Measurements from ENCODE around the gene CAMK2N2.
A peak's percentile ranks its signal among the peaks of the same experiment; 100 is the strongest.
"Not testable (repeated sequence)": the region's sequence is repeated elsewhere in the genome, so short reads cannot be mapped to it uniquely, and the experiment has no call there.

The CAMK2N2 gene

DNA sequence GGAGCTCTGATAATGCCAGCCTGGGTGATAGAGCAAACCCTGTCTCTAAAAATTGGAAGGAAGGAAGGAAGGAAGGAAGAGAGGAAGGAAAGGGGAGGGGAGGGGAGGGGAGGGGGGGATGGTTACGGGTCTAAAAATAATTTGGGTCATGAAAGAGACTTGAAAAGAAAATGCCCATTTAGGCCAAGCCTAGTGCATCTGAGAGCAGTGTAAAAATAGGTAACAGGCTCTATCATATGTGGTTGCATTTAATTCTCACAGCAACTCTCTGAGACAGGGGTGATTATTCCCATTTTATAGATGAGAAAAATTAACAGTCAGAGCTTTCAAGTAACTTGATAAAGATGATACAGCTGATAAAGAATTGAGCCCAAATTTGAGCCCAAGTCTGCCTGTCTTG lies 10.9 kb upstream of the CAMK2N2 start:
- DNase-seq (ENCODE audit: low read depth), result no peak

DNA sequence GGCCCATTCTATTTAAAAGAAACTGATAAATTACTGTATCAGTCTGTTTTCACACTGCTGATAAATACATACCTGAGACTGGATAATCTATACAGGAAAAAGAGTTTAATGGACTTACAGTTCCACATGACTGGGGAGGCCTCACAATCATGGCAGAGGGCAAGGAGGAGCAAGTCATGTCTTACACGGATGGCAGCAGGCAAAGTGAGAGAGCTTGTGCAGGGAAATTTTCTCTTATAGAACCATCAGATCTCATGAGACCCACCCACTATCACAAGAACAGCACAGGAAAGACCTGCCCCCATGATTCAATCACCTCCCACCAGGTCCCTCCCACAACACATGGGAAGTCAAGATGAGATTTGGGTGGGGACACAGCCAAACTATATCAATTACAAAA lies 5.9 kb upstream of the CAMK2N2 start:
- DNase-seq (ENCODE audit: low read depth), result not testable (repeated sequence)

- no peak for DNase-seq (ENCODE audit: low read depth)
These were observed 1.4 kb upstream of the CAMK2N2 start for GRCh38 chr3:184262764-184263179.

DNA sequence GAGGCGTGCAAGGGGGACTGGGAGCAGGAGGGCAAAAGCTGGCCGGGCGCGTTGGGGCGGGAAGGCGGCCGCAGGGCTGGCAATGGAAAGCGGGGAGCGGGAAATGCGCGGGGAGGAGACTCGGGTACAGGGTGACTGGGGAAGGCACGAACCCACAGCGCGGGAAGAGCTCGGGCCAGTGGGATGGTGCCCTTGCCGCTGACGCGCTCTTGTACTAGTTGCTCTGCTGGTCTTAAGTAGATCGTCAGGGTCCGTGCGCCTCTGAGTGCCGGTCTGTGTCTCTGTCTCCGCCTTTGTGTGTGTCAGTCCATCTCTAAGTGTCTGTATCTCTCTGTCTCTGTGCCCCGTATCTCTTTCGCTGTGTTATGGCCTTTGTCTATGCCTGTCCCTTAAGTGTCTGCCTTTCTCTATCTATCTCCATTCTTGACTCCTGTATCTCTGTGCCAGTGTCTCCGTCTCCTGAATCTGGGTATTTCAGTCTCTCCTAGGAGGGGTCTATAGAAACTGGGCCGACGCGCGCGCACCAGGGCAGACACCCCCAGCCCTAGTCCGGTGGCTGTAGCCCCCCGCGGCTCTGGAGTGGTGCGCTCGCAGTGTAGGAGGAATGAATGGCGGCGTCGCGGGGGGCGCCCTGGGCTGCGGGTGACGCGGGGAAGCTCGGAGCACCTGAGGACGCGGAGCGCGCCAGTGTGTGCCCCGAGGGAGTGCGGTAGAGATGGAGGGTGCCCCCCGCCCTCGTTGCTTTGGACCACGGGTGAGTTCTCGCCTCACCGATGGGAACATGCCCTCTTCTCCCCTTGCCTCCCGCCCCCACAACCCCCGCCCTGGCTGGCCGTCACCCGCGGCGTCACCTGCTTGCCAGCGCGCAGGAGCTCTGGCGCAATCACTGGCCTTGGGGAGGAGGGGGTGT lies 756 bp upstream of the CAMK2N2 start:
- no peak for DNase-seq (ENCODE audit: low read depth)

DNA sequence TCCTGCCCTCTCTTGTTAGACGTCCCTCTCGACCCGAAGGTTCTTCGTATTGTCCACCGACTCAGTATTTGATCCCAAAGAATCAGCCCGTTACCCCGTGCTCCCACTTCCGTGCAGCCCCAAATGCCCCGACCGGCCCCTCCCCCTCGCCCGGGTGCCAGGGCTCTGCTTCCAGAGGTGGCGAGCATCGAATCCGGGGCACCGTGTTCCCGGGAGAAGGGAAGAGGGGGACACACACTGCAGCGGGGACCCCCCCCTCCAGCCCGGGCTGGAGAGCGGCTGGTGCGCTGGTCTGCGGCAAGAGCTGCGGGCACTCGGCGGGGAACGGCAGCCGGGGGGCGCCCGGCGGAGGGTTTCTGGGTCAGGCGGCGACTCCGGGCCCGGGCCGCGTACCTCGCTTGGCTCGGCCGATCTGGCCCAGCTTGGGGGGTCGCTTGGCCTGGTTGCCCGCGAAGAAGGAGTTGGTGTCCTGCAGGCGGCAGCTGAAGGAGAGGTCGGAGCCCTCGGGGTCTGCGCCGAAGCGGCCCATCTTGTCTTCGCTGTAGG lies 556 bp downstream of the CAMK2N2 start:
- DNase-seq (ENCODE audit: low read depth), result no peak

DNA sequence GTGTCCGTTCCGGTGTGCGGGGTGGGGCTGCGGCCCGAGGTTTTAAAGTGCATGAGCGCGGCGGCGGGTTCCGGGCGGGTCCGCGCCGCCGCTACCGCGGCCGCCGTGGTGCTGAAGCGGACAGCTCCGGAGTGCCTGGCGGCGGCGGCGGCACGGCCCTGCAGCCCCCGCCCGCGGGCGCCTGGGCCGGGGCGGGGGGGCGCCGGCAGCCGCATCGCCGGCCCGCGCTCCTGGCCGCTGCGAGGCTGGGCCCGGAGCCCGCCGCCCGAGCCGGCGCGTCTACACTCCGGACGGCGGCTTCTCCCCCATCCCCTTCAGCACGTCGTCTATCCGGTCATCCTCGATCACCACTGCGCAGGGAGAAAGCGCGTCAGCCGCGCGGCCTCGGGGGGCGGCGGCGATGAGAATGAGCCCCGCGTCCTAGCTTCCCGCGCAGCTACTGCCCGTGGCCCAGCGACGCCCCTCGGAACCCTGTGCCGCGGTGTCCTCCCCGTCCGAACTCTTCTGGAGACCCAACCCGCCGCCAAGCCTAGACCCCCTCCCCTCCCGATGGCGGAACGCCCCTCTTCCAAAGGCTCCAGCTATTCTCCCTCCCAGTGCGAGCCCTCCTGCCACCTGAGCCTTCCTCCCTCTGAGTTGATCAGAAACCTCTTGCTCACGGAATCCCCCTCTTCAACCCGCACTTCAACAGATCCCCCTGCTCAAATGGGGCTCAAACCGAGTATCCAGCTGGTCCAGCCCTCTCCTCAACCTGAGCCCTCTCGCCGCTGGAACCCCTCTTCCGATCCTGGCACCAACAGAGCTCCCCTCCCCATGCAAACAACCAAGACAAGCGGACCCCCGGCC lies 1.3 kb downstream of the CAMK2N2 start:
- no peak for DNase-seq (ENCODE audit: low read depth)

DNA sequence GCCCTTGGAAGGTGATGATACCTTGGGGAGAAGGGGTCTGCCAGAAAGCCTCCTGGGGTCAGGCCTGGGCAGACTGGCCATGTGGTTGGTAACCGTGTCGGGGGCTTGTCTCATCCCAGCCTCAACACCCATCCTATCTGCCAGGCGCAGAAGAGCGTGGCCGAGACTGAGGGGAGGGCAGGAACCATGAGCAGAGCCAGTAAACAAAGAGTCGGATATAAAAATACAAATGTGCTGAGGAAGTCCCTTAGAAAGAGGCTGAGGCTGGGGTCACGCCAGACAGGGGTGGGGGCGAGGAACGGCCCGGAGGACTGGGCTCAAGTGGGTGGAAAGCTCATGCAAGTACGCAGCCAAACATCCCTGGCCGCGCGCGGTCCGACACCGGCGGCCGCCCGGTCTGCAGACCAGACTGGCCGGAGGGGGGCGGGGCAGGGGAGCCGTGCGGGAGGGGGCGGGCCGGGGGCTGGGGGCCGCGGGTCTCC lies 1.9 kb downstream of the CAMK2N2 start:
- no peak for DNase-seq (ENCODE audit: low read depth)

GRCh38 chr3:184258926-184259325 lies 2.4 kb downstream of the CAMK2N2 start:
- DNase-seq (ENCODE audit: low read depth), result no peak

DNA sequence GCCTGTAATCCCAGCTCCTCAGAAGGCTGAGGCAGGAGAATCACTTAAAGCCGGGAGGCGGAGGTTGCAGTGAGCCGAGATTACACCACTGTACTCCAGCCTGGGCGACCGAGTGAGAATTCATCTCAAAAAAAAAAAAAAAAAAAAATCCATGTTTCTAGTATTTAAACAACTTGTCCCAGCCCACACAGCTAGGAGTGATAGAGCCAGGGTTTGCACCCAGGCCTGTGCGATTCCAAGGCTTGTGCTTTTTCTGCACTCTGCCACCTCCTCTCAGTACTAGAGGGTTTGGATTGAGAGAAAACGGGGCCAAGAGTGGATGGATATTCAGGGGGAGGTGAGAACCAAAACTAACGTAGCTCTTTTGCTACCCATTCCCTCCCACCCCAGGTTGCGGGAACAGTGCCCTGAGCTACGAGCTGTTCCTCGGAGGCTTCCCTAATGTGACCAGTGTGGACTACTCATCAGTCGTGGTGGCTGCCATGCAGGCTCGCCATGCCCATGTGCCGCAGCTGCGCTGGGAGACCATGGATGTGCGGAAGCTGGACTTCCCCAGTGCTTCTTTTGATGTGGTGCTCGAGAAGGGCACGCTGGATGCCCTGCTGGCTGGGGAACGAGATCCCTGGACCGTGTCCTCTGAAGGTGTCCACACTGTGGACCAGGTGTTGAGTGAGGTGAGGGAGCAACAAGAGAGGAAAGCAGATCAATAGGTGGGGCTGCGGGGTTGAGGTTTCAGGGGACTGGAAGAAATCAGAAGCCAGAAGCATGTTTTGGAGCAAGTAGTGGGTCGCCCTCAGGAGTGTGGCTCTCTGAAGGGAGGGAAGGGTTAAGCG lies 4.1 kb downstream of the CAMK2N2 start:
- DNase-seq (ENCODE audit: low read depth), result no peak

DNA sequence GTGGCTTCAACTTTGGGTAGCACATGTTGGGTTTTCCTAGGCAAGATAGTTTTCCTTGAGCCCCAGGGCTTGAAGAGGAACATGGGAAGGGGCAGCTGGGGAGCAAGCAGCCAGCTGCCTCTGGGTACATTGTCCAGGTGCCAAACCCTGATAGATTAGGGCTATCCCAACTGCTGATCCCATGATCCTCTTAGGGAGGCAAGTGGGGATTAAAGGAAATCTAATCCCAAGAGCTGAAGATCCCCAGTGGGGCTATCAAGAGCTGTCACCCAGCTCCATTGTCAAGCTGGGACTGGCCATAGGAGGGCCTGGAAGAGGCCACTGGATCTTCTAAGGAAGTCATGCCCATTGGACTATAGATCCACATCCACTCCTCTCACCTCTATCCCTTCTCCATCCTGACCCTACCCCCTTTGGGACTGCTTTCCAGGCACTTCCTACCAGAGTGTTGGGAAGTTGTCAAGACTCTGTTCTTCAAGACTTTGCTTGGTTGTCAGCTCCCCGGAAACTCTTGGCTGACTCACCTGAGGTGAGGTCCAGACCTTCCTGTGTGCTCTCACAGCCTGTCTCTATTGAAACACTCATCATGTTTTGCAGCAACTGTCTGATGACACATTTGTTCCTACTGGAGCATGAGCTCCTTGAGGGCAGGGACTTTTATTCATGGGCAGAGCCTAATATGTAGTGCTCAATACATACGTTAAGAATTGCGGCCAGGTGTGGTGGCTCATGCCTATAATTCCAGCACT lies 5.9 kb downstream of the CAMK2N2 start:
- DNase-seq (ENCODE audit: low read depth), result no peak

GRCh38 chr3:184250167-184250828 lies 11.1 kb downstream of the CAMK2N2 start:
- DNase-seq (ENCODE audit: low read depth), result peak; percentile 72

DNA sequence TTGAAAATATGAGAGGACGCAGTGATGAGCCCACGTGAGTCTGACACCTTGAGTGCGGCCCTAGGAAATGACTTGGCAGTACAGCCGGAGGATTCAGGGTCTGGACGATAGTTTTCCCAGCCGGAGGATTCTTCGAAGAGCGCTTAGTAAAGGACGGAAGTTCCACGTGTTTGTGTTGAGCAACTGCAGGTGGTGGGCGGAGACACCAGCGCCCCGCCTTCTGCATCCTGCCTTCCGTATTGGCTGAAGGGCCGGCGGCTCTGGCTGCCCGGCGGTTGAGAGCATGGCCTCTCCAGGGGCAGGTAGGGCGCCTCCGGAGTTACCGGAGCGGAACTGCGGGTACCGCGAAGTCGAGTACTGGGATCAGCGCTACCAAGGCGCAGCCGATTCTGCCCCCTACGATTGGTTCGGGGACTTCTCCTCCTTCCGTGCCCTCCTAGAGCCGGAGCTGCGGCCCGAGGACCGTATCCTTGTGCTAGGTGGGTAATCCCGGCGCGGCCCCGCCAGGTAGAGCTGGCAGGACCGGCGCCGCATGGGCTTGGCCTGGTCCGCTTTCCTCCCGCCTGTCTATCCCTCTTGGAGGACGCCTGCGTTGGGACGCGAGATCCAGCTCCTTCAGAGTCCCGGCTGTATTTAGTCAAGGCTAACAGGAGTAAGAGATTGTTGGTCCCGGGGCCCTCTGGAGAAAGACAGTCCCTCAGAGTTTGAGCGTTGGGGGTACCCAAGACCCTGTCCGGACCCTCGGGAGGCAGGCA lies 11.8 kb downstream of the CAMK2N2 start, which contains the start of gene EEF1AKMT4:
Gene EEF1AKMT4 (plus strand): TSS at position 261 of the 755 bp plus-strand sequence. CDS start 23 bp downstream, at position 284.
- DNase-seq (ENCODE audit: low read depth), result peak; percentile 95

DNA sequence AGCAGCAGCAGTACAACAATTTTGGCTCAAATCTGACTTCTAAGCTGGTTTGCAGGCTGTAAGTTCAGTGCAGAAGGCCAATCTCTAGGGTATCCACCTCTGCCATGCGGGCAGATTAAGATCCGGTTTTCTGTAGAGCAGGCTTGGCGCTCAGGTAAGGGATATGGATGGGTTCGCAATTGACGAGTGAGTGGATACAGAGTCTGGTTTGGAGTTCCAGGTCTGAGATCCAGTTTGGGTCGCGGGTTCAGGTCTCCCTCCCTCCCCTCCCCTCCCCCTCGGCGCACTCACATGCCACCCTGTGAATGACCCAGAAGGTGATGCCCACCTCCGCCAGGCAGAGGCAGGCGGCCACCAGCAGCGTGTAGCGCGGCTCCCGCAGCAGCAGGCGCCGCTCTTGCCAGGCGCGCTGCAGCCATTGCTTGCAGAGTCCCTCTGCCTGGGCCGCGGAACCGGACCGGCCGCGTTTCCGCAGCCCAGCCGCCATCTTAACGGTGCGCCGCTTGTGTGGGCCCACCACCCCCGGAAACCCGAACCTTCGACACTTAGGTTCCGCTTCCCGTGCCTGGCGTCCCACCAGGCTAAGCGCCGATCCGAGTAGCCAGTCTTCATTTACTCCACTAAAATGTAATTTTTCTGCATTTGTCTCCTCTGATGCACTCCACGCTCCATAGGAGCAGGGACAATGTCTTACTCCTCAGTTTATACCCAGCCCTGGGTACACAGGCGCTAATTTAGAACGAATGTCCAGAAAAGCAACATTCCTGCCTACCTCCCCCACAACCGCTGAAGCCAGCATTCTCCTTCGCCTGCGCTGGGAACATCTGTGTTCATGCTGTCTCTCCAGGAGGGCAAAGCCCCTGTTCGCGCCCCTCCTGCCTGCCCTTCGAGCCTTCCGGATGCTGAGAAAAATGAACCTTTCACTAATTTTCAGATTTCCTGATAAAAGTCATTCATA lies 12.6 kb downstream of the CAMK2N2 start, which contains the start of gene ALG3:
Gene ALG3 (minus strand): TSS at position 509 of the 958 bp plus-strand sequence. CDS start 22 bp downstream, at position 487.
- DNase-seq (ENCODE audit: low read depth), result peak; percentile 73

GRCh38 chr3:184242297-184242685 lies 19.1 kb downstream of the CAMK2N2 start:
- DNase-seq (ENCODE audit: low read depth), result no peak

GRCh38 chr3:184241447-184242296 lies 19.7 kb downstream of the CAMK2N2 start:
- DNase-seq (ENCODE audit: low read depth), result no peak

DNA sequence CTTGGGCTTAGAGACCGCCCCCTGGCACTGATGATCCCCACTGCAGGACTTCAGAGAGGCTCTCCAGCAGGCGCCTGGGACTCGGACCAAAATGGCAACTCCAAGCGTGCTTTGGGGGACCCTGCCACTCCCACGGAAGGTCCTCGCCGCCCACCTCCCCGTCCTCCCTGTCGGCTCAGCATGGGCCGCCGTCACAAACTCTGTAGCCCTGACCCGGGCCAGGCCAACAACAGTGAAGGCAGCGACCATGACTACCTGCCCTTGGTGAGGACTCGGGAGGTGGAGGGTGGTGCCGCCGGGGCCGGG lies 20.3 kb downstream of the CAMK2N2 start:
- no peak for DNase-seq (ENCODE audit: low read depth)

DNA sequence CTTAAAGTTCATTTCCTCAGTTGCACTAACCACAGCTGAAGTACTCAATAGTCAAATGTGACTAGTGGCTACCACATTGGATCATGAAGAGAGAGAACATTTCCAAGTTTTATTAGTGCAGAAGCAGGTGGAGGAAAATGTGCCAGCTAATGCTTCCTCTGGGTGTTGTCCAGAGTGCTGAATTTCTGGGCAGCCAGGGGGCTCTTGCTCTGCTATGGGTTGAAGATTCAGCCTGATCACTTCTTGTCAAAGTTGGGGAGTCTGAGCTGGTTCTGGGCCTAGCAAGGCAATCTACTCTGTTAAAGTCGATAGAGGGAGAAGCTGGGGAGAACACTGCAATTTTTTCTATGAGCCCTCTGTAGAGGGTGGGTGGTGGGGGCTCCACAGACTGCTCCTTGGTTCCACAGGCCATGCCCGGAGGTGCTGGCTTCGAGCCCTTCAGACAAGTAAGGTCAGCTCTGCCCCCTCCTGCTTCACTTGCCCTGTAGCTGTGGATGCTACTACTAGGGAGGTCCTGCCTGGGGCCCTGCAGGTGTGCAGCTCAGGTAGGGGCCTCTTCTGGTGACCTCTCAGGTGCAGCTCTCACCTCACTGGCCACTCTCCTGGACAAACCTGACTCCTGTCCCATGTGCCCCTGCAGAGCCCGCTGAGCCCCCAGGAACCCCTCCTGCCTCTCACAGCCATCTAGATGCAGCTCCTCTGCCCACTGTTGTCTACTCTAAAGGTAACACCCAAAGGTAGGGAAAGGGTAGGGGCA lies 20.8 kb downstream of the CAMK2N2 start:
- DNase-seq (ENCODE audit: low read depth), result no peak
